Measurements from ENCODE around the gene NUMB. TPM values are rescaled to one million over a fixed set of nuclear protein-coding genes. Genes with fewer than 3 reads are reported as not detected.
"Not testable (repeated sequence)": the region's sequence is repeated elsewhere in the genome, so short reads cannot be mapped to it uniquely, and the experiment has no call there.

Gene NUMB
- total and polyA plus RNA-seq, 2 of the 4 experiments (the other 2 are of a cell fraction), result 45.9 to 114 TPM

DNA sequence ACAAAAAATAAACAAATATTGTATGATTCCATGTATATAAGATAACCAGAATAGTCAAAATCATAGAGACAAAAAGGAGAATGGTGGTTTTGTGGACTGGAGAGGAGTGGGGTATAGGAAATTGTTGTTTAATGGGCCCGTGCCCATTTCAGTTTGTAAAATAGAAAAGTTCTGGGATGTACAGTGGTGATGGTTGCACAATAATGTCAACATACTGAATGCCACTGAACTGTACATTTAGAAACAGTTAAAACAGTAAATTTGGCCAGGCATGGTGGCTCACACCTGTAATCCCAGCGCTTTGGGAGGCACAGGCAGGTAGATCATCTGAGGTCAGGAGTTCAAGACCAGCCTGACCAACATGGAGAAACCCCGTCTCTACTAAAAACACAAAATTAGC lies 40.1 kb downstream of the NUMB start:
- H4K8ac ChIP-seq (ENCODE audit: low read depth in 2 of 2, low read length in 2 of 2), result no peak overlapping the region
- H2AK5ac ChIP-seq (ENCODE audit: low read depth, low read length), result no peak overlapping the region
- intact Hi-C loops (cut with micrococcal nuclease), result loop anchor here (5.0 kb wide), 1 partner anchor 39 kb away; the partner anchor contains the start of gene NUMB
- no peak overlapping the region for H4K5ac ChIP-seq (ENCODE audit: low read depth, low read length)
- ATAC-seq (ENCODE audit: low read depth), result no peak
- H2BK20ac ChIP-seq (ENCODE audit: low read depth, low read length), result no peak overlapping the region
- ChIA-PET POLR2A (ENCODE audit: unreplicated experiment) (no interaction called here), CTCF (no interaction called here)
- no peak overlapping the region for H3K27ac ChIP-seq (ENCODE audit: insufficient read depth, low read length)
- no peak overlapping the region for H3K18ac ChIP-seq (ENCODE audit: low read depth, low read length)
- H2AK9ac ChIP-seq (replicated peaks; ENCODE audit: low read depth, low read length, poor library complexity), result no peak overlapping the region
- no peak overlapping the region for H4K91ac ChIP-seq (ENCODE audit: insufficient read depth, low read depth, low read length)
- no peak overlapping the region for H2BK15ac ChIP-seq (ENCODE audit: low read depth, low read length)
- H3K23ac ChIP-seq (ENCODE audit: low read depth, low read length), result no peak overlapping the region
- H3K9ac ChIP-seq (ENCODE audit: low read depth, low read length), result no peak overlapping the region
- peaks cover 19% of the 10 kb centered on the region for H3K9me1 ChIP-seq (ENCODE audit: insufficient read depth, low read length)
- H3K4me2 ChIP-seq (ENCODE audit: low read depth, low read length), result no peak overlapping the region
- dilution Hi-C loops (cut with HindIII; ENCODE audit: low sequenced_read_pairs, unreplicated experiment), result no loop called here
- no peak overlapping the region for H3K4me3 ChIP-seq (ENCODE audit: insufficient read depth, low read depth, low read length)
- in situ Hi-C loops (cut with MboI; ENCODE audit: low sequenced_read_pairs), result no loop called here
- no peak overlapping the region for H2BK120ac ChIP-seq (ENCODE audit: low read depth, low read length)
- WGBS, 2 experiments (ENCODE audit: extremely low coverage in 2 of 2, insufficient read length in 1 of 2), result no CpG with 5 or more reads among the region's 3 CpGs
- H3K36me3 ChIP-seq (ENCODE audit: control insufficient read depth, insufficient read depth, low read length), result peaks cover 13% of the 10 kb centered on the region
- H2AFZ ChIP-seq (replicated peaks; ENCODE audit: low read length, poor library complexity), result no peak overlapping the region
- no peak for DNase-seq
- H3K14ac ChIP-seq (replicated peaks; ENCODE audit: low read depth, low read length), result no peak overlapping the region
- BruUV-seq (replicated peaks), result no TSS peak
- peaks cover 5% of the 10 kb centered on the region; the same call in 1 of the 2 replicates for H3K4me1 ChIP-seq (ENCODE audit: control insufficient read depth, insufficient read depth, low read length)
- peaks cover 26 to 78% of the 10 kb centered on the region in 2 experiments for H3K79me1 ChIP-seq (ENCODE audit: low read depth in 1 of 2, low read length in 2 of 2)
- no peaks in the 10 kb centered on the region for H3K27me3 ChIP-seq (ENCODE audit: control insufficient read depth, insufficient read depth, low read length)
- H2BK5ac ChIP-seq (ENCODE audit: low read depth, low read length, poor library complexity, severe bottlenecking), result no peak overlapping the region
- no peak overlapping the region for H3K4ac ChIP-seq (ENCODE audit: low read depth, low read length)
- H3K9me3 ChIP-seq (ENCODE audit: control insufficient read depth, insufficient read depth, low read length), result no peaks in the 10 kb centered on the region
- peaks cover 68% of the 10 kb centered on the region for H4K20me1 ChIP-seq (ENCODE audit: insufficient read depth, low read length)
- TF ChIP-seq CEBPB (IDR thresholded peaks at IDR 0.05; ENCODE audit: low read depth, low read length) (peak; percentile 72), CHD1 (IDR thresholded peaks at IDR 0.05; ENCODE audit: low read depth, low read length) (no peak), RCOR1 (IDR thresholded peaks at IDR 0.05; ENCODE audit: insufficient replicate concordance, low read length) (no peak)
- H3K56ac ChIP-seq (ENCODE audit: extremely low read depth, insufficient read depth, low read length), result no peak overlapping the region

GRCh38 chr14:73406248-73406647 lies 52.1 kb downstream of the NUMB start:
- ATAC-seq (ENCODE audit: low read depth); H3K9me1 ChIP-seq (ENCODE audit: insufficient read depth, low read length); H3K56ac ChIP-seq (ENCODE audit: extremely low read depth, insufficient read depth, low read length); H2AK9ac ChIP-seq (replicated peaks; ENCODE audit: low read depth, low read length, poor library complexity); H3K9me3 ChIP-seq (ENCODE audit: control insufficient read depth, insufficient read depth, low read length); H2BK5ac ChIP-seq (ENCODE audit: low read depth, low read length, poor library complexity, severe bottlenecking); H3K18ac ChIP-seq (ENCODE audit: low read depth, low read length); H2AFZ ChIP-seq (replicated peaks; ENCODE audit: low read length, poor library complexity); H3K27ac ChIP-seq (ENCODE audit: insufficient read depth, low read length); H3K23ac ChIP-seq (ENCODE audit: low read depth, low read length); H4K8ac ChIP-seq (ENCODE audit: low read depth in 2 of 2, low read length in 2 of 2); H4K91ac ChIP-seq (ENCODE audit: insufficient read depth, low read depth, low read length); DNase-seq; H3K9ac ChIP-seq (ENCODE audit: low read depth, low read length); dilution Hi-C loops (cut with HindIII; ENCODE audit: low sequenced_read_pairs, unreplicated experiment); POLR2A ChIA-PET (ENCODE audit: unreplicated experiment); H3K4ac ChIP-seq (ENCODE audit: low read depth, low read length); CTCF ChIA-PET; intact Hi-C loops (cut with micrococcal nuclease); BruUV-seq (replicated peaks); H3K4me1 ChIP-seq (ENCODE audit: control insufficient read depth, insufficient read depth, low read length); H2BK120ac ChIP-seq (ENCODE audit: low read depth, low read length); H3K4me3 ChIP-seq (ENCODE audit: insufficient read depth, low read depth, low read length); H3K14ac ChIP-seq (replicated peaks; ENCODE audit: low read depth, low read length); H2BK15ac ChIP-seq (ENCODE audit: low read depth, low read length); H4K5ac ChIP-seq (ENCODE audit: low read depth, low read length); H3K27me3 ChIP-seq (ENCODE audit: control insufficient read depth, insufficient read depth, low read length); H2AK5ac ChIP-seq (ENCODE audit: low read depth, low read length); H2BK20ac ChIP-seq (ENCODE audit: low read depth, low read length); in situ Hi-C loops (cut with MboI; ENCODE audit: low sequenced_read_pairs); H3K4me2 ChIP-seq (ENCODE audit: low read depth, low read length): not testable (repeated sequence)
- no CpG with 5 or more reads among the region's 3 CpGs for WGBS, 2 experiments (ENCODE audit: extremely low coverage in 2 of 2, insufficient read length in 1 of 2)
- peaks cover 21 to 49% of the 10 kb centered on the region in 2 experiments for H3K79me1 ChIP-seq (ENCODE audit: low read depth in 1 of 2, low read length in 2 of 2)
- H4K20me1 ChIP-seq (ENCODE audit: insufficient read depth, low read length), result peaks cover 26% of the 10 kb centered on the region
- peaks cover 19% of the 10 kb centered on the region for H3K36me3 ChIP-seq (ENCODE audit: control insufficient read depth, insufficient read depth, low read length)

All from IMR-90 (cell line).